ENCODE measurements around the gene PELI2.

Gene PELI2

DNA sequence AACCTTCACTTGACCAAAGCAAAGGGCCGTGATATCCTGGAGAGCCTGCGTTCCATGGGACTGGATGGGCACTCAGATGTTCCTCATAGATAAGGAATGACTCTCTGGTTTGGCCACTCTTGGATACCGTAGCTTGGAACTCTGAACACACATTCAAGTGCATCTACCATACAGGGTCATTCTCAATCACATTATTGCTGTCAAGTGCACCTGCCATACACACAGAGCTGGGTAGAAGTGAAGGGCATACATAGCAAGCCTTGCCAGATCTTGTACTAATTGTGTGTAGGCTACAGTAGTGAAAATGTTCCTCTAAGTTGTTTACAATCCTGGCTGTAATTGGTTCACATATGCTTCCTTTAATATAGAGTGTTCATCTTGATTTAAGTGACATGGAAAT is 58.3 kb downstream of the PELI2 start:
- no peak for DNase-seq

GRCh38 chr14:56177036-56177435 is 58.8 kb downstream of the PELI2 start:
- DNase-seq: no peak

- DNase-seq: no peak
Observed at GRCh38 chr14:56180754-56181542, 62.7 kb downstream of the PELI2 start.

DNA sequence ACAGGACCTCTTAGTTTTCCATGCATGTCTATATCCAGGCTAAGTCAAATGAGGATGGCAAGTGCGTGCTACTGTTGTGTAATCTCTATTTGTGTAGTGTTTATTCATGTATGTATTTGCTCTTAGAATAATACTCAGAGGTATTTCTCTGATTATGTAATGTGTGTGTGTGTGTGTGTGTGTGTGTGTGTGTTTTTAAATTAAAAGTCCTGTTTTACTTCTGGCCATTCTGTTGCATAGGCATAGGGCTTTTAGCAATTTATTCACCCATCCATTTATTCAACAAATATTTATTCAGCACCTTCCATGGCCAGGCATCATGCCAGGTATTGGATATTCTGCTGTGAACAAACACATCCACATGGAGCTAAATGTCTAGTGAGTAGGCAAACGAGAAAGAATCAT is 63.5 kb downstream of the PELI2 start:
- DNase-seq: no peak

DNA sequence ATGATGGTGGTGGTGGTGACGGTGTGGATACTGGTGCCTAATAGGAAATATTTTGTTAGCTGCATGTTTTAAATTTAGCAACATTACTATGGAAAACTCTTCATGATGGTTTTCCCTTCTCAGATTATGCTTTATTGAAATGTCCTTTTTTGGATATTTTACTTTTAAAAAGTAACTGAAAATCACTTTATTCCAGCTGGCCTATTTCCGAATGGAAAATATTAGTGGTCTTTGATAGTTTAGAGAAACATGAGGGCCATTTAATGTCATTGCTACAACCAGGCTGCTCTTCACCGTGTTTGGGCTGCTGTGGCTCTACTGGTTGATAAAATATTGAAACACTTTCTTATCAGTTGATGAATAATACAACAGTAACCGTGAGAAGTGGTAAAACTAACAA is 64.2 kb downstream of the PELI2 start:
- no peak for DNase-seq

GRCh38 chr14:56183631-56184157 is 65.5 kb downstream of the PELI2 start:
- DNase-seq: no peak

- DNase-seq: no peak
Observed at GRCh38 chr14:56185992-56186391, 67.8 kb downstream of the PELI2 start.

DNA sequence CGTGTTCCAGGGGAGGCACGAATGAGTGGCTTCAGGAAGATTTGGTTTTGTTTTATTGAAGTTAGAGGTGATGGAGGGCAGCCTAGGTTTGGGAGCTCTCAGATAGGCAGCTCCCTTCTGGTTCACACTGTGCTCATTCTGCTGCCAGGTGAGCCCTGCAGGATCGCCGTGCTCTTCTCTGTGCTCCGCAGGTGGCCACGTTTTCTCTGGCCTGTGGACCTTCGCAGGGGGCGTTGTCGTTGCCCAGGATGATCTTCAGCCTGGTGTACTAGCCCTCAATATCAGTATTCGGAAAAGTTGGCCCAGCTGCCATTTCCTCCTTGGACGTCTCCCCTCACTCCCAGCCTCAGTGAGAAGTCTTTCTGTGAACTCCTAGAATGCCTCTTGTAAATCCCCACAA is 69.5 kb downstream of the PELI2 start:
- DNase-seq: no peak

GRCh38 chr14:56189307-56189706 is 71.1 kb downstream of the PELI2 start:
- no peak for DNase-seq

- no peak for DNase-seq
Observed at GRCh38 chr14:56193347-56193746, 75.1 kb downstream of the PELI2 start.

GRCh38 chr14:56194042-56194441 is 75.8 kb downstream of the PELI2 start:
- no peak for DNase-seq

- DNase-seq: no peak
Observed at GRCh38 chr14:56195223-56195622, 77.0 kb downstream of the PELI2 start.

- DNase-seq: peak; percentile 74
Observed at GRCh38 chr14:56195704-56196103, 77.5 kb downstream of the PELI2 start.

DNA sequence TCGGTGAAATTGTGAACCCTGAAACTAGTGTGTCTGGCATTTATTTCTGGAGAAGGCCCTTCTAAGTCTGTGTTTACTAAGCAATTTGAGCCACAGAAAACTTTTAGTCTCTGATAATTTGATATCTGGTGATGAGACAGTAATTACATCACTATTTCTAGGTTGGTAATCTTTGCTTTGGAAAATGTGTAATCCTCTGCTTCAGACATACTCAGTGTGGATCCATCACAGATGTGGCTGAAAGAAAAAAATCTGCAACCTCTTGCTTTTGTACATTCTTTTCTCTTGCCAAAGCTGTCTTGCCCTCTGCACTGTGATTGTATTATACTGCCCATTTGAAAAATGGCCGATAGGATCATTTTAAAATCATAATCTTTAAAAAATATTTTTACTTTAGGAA is 78.1 kb downstream of the PELI2 start:
- peak; percentile 30 for DNase-seq

DNA sequence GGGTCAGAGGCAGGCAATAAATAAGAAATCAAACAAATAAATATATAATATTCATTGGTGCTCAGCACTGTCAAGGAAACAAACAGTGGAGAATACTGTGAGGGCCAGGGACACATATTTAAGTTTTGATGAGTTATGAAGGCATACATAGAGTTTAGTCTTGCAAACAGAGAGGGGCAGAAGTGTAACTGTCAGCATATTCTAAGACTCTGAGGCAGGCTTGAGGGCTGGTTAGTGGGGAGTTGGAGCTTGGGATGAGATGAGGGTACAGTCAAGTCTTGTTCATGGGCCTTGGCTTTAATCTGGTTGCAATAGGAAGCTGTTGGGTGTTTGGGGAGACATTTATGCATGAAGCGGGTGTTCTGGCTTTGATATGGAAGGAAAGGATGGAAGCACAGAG is 78.9 kb downstream of the PELI2 start:
- no peak for DNase-seq

GRCh38 chr14:56198438-56198837 is 80.2 kb downstream of the PELI2 start:
- no peak for DNase-seq

DNA sequence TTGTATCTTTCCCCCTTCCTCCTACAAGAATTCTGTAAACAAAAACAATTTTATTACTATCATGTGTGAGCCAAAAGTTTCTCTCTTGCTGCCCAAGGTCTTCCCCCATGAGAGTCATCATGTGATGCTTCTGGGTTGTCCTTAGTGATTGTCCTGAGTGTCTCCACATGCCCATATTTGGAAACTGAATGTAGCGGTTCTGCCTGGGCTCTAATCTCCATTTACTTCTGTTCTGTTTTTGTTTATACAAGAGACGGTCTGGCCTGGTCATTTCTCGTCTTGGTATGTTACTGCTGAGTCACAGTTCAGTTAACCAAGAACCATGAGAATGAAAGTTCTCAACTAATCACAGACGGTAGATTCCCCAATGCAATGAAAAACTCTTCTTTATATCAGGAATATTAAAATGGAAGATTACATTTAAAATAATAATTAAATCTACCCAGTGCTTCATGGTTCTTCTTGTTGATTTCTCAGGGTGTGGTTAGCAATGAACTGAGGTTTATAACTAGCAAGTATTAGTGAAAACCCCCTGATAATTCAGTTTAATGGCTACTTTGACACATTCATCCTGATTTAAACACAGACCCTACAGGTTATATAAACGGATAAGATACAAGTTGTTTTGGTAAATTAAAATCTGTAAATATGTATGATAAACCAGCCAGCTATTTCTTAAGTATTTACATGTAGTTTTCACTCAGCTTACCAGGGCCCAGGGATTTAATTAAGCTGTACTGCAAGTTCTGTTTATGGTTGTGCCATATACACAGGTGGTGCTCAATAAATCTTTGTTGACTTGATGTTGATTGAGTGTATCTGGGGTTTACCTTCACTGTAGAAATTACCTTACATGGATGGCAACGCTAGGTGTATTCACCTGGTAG is 81.1 kb downstream of the PELI2 start:
- DNase-seq: peak; percentile 94

DNA sequence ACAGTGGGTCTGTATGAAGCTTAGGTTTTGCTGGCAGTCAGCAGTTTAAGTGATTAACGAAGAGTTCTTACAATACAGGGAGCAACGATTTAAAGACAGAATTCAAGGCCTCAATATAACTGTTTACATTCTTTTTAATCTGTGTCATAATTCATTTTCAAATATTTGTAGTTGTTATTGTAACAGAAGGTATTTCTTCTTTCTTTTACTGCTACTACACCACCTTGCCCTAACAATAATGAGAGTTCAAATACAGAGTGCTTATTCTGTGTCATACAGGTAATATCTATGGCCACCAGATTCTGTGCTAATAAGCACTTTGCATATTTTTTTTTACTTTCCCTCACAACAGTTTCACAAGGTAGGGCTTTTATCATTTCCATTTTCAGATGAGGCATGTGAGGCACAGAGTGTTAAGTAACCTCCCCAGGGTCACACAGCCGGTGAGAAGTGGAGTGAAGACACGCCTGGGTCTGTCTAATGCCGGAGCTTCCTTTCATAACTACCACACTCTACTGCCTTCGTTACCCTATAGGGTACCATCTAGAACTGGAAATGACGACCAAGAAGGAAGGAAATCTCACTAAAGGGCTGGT is 81.9 kb downstream of the PELI2 start:
- no peak for DNase-seq

- DNase-seq: no peak
Observed at GRCh38 chr14:56202256-56202655, 84.0 kb downstream of the PELI2 start.

GRCh38 chr14:56205881-56206280 is 87.7 kb downstream of the PELI2 start:
- DNase-seq: peak; percentile 30

DNA sequence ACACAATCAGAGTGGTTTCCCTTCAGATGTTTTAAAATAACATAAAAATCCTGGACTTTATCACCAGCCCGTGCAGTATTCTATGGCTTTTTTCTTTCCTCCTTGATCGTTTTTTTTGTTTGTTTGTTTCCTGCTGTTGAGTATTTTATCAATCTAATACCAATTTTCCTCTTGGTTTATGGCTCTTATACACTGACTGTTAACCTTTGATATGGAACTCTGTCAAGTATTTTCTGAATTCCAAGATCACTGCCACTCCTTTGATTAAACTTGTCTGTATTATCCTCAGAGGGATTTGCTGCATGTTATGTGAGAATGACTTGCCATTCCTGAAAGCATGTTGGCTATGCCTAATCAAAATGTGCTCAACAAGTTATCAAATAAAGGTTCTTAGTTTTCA is 88.4 kb downstream of the PELI2 start:
- no peak for DNase-seq

DNA sequence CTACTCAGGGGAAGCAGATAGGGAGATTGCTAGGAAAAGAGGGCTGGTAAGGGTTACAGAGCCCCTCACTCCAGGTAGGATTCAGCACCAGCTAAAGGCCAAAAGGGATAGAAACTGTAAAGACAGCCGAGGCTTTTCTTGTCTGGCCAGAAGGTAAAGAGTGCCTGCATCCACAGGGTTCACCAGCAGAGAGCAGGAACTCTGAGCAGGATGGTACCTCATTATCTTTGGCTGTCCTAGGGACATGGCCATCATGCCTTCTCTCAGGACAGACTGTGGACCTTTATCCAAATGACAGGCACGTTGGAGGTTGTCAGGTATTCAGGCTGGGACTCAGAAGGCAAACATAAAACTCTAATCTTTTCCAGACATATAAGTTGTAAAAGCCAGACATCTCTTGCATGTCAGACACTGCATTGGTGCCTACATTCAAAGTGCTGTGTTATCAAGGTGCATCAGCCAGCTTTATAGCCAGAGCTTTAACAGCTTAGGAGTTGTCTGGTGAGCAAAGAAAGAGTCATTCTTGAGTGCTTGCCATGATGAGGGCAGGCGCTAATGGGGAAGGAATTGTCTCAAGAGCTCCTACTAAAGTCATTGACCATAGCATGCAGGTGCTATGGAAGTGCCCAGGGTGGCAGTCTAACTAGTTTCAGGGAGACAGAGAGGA is 89.5 kb downstream of the PELI2 start:
- DNase-seq: peak; percentile 21

GRCh38 chr14:56208520-56208919 is 90.3 kb downstream of the PELI2 start:
- peak; percentile 16 for DNase-seq

All from OCI-M1 (cell line).